GM19372 (cell line): ENCODE results near the gene SORCS3.

ENCODE experiments used
- ATAC-seq: cut with Tn5 transposase; IDR thresholded peaks from one replicate; pipeline ENCODE4 v1.9.1; 2021; ENCODE audit warnings: mild to moderate bottlenecking, low read depth, moderate library complexity; ENCODE audit not compliant: unreplicated experiment

SORCS3 gene

DNA sequence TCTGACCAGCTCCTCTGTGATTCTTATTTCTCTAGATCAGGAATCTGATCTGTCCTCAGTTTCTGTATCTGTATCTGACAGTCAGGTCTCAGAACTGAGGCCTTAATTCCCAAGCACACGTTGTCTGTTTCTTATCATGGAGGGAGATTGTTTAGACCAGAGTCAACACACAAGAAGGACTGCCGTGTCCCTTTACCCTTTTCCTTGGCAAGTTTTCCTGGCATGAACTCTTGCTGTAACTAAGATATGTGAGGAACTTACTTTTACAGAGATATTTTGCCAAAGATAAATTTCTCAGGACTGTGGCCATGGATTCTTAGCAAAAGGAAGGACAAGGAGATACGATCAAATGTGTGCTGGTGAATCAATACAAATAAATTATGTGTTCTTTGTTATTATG is 181.0 kb downstream of the SORCS3 start:
- no peak for ATAC-seq

GRCh38 chr10:104824380-104825006 is 183.4 kb downstream of the SORCS3 start:
- no peak for ATAC-seq

GRCh38 chr10:104831272-104831671 is 190.2 kb downstream of the SORCS3 start:
- ATAC-seq, result no peak

- ATAC-seq, result no peak
These were observed 193.5 kb downstream of the SORCS3 start for GRCh38 chr10:104834580-104834979.

GRCh38 chr10:104835422-104835821 is 194.3 kb downstream of the SORCS3 start:
- no peak for ATAC-seq

DNA sequence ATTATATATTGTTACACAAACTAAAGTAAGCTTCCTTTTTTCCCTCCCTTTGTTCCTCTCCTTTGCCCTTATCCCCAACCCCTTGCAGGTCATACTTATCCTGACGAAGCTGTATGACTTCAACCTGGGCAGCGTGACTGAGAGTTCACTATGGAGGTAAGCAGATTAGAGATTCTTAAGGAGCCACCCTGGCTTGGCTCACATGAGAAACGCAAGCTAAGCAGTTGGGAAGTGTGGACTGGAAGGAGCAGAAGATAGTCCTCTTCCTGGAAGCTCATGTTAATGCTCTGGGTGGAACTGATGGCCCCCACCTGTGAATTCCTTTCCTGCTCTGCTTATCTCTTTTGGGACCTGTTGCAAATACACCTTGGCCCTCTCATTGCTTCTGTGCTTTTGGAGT is 201.6 kb downstream of the SORCS3 start:
- ATAC-seq, result no peak

- no peak for ATAC-seq
These were observed 203.0 kb downstream of the SORCS3 start for GRCh38 chr10:104844073-104844472.

DNA sequence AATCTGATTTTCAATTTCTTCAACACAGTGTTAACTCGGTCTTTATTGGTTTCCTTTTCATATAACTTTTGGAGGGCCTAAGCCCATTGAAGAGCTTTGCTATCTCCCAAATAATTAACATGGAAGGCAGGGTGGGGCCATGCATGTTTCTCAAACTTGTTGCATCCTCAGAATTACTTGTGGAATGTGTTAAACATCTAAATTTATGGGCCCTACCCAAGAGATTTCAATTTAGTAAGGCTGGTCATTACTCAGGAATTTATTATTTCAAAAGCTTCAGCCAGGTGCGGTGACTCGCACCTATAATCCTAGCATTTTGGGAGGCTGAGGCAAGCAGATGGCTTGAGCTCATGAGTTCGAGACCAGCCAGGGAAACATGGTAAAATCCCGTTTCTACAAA is 208.9 kb downstream of the SORCS3 start:
- ATAC-seq, result no peak

DNA sequence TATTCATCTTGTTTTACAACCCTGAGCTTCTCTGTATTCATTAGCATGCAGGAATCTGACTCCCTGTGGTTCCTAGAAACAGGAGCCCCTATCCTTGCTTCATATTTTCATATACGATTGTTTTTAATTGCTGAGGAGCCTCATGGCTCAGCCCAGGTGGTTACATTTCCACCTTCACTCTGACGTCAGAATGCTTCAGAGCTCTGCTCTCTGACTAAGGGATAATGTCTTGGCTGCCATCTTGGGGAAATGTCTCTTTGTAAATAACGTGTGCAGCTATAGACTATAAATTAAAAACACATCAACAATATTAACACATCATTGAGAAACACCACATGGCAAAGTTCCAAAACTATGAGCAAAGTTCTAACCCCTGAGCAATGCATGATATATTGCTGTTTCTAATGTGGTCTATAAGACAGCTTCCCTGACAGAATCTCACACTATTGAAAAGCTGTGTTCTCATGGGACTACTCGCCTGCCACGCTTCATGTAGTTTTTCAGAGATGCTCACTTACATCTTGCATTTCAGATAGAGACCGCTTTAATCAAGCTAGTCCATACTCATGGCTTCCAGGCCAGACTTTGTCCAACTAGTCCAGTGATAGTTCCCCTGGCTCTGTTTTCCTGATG is 227.0 kb downstream of the SORCS3 start:
- no peak for ATAC-seq

GRCh38 chr10:104872691-104873090 is 231.6 kb downstream of the SORCS3 start:
- ATAC-seq, result no peak

DNA sequence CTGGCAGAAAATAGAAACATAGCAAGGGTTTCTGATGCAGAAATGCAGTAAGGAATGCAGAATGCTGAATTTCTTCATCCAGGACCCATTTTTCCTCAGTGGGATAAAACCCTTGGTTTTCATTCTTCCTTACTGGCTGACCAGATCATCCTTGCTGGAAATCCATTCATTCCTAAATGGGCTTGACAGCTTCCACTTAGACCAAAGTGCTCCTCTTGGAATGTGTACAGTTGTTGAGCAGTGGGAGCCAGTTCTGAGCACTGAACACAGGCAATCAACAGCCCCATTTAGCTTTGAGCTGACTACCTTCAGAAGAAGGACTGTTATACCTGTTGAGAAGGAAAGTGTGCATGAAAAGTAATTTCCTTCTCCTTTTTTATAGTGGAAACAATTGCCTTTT is 232.1 kb downstream of the SORCS3 start:
- ATAC-seq, result no peak

- no peak for ATAC-seq
These were observed 234.5 kb downstream of the SORCS3 start for GRCh38 chr10:104875561-104875960.

GRCh38 chr10:104880624-104881398 is 239.7 kb downstream of the SORCS3 start:
- ATAC-seq, result no peak

GRCh38 chr10:104881740-104882139 is 240.7 kb downstream of the SORCS3 start:
- no peak for ATAC-seq

DNA sequence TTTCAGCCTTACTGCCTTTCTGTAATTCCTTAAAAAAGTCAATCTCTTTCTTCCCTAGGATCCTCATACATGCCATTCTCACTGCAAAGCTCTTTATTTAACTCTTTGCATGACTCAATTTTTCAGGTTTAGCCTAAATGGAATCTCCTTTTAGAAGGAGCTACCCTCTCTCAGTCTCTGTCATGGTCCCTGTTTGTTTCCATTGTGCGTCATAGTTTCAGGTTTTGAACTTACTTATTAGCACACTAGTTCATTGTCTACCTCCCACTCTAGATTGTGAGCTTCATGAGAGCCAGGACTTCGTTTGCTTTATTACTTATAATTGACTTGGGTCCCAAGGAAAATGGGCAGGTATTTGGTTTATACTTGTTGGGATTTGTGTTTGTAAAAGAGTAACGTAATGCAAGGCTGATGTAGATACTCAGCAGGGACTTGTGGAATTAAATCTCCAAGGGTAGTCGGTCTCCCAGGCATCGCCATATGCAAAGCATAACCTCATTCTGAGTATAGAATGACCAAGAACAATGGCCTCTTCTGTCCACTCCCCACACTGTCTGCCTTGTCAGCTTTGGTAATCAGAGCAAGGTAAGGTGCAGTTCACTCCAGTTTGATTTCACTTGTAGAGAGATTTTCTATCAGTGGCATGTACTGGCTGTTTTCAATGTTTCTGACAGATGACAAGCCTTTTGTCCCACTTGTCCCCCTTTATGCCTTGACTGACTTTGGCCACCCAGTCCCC is 252.0 kb downstream of the SORCS3 start:
- no peak for ATAC-seq

DNA sequence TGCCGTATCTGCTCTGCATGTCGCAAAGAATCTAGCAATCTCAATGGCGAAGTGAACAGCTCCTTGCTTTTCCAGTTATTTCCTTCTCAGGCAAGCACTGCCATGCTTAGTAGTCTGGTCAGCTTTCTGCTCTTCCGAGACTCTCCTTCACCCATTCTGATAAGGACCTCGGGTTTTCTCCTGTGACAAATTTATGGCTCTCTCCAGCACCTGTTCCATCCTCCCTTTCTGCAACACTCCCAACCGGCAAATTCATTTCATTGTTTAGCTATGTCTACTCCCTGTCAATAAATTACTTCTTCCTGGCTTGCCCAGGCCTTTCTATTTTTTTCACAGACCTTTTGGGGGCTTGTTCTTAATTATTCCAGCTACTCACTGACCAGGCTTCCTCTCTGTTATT is 252.6 kb downstream of the SORCS3 start:
- ATAC-seq, result no peak

DNA sequence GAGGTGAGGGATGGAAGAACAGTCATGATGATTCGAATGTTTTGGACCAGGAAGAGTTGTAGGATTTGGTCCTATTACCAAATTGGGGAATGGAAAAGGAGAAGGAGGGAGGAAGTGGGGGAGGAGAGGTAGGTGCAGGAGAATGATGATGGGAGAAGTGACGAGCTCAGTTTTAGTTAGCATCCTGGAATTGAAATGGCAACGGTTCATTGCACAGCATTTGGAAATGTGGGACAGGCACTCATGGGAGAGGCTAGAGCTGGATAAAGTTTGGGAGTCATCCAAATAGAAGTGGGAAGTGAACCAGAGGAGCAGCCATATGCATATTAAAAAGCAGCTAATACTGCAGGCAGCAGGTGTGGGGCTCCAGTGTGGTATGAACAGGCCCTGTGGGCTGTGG is 253.6 kb downstream of the SORCS3 start:
- no peak for ATAC-seq

DNA sequence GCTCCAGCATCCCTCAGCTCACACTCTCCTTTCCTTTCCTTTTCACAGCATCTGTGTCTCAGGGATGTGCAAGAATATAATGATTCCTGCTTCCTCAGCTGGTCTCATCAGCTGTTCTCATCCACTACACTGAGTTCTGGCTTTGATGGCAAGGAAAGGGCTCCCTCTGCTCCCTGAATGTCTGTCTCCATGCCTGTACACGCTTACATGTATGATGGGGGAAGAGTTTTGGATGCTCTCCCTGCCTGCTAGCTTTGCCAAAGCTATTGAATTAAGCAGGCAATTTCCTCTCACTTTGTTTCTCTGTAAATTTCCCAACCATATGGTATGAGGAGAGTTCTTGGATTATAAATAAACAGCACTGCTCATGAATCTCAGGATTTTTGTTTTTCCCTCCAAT is 254.5 kb downstream of the SORCS3 start:
- no peak for ATAC-seq

GRCh38 chr10:104895981-104896380 is 254.9 kb downstream of the SORCS3 start:
- ATAC-seq, result no peak

- no peak for ATAC-seq
These were observed 256.6 kb downstream of the SORCS3 start for GRCh38 chr10:104897696-104898095.

GRCh38 chr10:104899779-104900178 is 258.7 kb downstream of the SORCS3 start:
- ATAC-seq, result no peak
